IPS-18a (cell line): ENCODE measurements around the gene WHAMM.
"Not testable (repeated sequence)": the region's sequence is repeated elsewhere in the genome, so short reads cannot be mapped to it uniquely, and the experiment has no call there.

Source experiments
- H3K27ac ChIP-seq: one replicate; pipeline ENCODE4 v1.5.1; 2013; ENCODE audit warnings: low read length
- H3K27me3 ChIP-seq: one replicate; pipeline ENCODE4 v1.6.1; 2013; ENCODE audit warnings: mild to moderate bottlenecking, low read length; ENCODE audit not compliant: control insufficient read depth, insufficient read depth
- H3K36me3 ChIP-seq: one replicate; pipeline ENCODE4 v1.6.1; 2013; ENCODE audit warnings: low read depth, low read length; ENCODE audit not compliant: control insufficient read depth
- H3K4me1 ChIP-seq: one replicate; pipeline ENCODE4 v1.6.1; 2013; ENCODE audit warnings: low read depth, low read length; ENCODE audit not compliant: control insufficient read depth
- H3K4me3 ChIP-seq: one replicate; pipeline ENCODE4 v1.5.1; 2013; ENCODE audit warnings: low read length
- H3K9ac ChIP-seq: one replicate; pipeline ENCODE4 v1.6.1; 2013; ENCODE audit warnings: mild to moderate bottlenecking, low read length, moderate library complexity
- H3K9me3 ChIP-seq: one replicate; pipeline ENCODE4 v1.6.1; 2013; ENCODE audit warnings: low read depth, low read length; ENCODE audit not compliant: control insufficient read depth

WHAMM gene, protein sequence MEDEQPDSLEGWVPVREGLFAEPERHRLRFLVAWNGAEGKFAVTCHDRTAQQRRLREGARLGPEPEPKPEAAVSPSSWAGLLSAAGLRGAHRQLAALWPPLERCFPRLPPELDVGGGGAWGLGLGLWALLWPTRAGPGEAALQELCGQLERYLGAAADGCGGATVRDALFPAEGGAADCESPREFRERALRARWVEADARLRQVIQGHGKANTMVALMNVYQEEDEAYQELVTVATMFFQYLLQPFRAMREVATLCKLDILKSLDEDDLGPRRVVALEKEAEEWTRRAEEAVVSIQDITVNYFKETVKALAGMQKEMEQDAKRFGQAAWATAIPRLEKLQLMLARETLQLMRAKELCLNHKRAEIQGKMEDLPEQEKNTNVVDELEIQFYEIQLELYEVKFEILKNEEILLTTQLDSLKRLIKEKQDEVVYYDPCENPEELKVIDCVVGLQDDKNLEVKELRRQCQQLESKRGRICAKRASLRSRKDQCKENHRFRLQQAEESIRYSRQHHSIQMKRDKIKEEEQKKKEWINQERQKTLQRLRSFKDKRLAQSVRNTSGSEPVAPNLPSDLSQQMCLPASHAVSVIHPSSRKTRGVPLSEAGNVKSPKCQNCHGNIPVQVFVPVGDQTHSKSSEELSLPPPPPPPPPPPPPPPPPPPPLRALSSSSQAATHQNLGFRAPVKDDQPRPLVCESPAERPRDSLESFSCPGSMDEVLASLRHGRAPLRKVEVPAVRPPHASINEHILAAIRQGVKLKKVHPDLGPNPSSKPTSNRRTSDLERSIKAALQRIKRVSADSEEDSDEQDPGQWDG

DNA sequence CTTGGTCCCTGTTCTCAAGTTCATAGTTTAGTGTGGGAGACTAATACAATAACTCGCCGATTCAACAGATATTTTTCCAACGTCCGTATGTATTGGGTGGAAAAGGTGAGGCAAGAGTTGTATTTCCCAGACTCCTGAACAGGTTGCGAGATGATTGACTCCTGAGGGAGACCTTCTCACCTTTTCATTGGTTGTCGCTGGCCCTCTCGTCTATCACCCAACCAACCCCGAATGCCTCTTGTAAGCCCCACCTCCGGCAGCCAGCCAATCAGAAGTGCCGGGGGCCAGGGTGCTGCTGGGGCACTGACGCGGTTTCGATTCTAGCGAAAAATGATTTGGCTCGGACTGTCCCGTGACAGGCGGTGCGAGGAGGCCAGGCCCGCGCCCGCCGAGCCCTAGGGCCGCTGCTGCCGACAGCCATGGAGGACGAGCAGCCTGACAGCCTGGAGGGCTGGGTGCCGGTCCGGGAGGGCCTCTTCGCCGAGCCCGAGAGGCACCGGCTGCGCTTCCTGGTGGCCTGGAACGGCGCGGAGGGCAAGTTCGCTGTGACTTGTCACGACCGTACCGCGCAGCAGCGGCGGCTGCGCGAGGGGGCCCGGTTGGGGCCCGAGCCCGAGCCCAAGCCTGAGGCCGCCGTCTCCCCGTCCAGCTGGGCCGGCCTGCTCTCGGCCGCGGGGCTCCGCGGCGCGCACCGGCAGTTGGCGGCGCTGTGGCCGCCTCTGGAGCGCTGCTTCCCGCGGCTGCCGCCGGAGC lies at the start of gene WHAMM:
Gene WHAMM, plus strand, starts transcription at position 321 of the 753 bp plus-strand sequence. Its CDS starts 99 bp downstream, at position 420.
- Histone ChIP-seq H3K27ac (no peak within 1 kb of the TSS), H3K4me1 (peaks cover 11% of the 10 kb centered on the region), H3K36me3 (no peaks in the 10 kb centered on the region)

DNA sequence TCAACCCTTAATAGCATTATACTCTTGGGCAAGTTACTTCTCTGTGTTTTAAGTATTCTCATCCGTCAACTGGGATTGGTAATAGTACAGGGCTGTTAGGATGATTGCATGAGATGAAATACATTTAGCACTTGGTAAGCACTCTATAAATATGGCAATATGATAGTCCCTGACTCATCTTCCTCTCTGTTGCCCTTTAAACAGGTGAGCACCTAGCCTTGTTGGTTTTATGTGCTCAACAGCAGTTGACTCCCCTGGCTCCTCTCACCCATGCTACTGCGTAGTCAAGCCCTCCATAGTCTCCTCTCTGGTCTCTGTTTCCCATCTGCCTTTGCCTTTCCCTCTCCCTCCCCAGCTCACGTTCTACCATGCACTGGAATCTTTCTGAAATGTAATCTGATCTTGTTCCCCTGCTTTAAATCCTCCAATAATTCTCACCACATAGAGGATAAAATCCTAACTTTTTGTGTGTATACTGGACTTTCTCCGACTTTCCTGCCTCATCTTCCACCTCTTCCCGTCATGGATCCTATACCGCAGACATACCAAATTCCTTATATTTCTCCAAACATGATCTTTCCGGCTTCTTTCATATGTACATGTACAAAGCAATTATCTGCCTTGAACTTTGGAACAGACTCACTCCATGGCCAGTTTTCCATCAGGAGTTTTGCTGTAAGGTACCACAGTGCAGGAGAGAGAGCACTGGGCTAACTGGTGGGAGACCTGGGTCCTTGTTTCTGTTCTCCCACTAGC lies 45.9 kb upstream of the WHAMM start:
- H3K4me1 ChIP-seq: no peaks in the 10 kb centered on the region
- no peaks in the 10 kb centered on the region for H3K27me3 ChIP-seq
- H3K9ac ChIP-seq: no peak overlapping the region
- H3K36me3 ChIP-seq: no peaks in the 10 kb centered on the region
- H3K4me3 ChIP-seq: no peak overlapping the region
- H3K27ac ChIP-seq: no peak overlapping the region
- H3K9me3 ChIP-seq: no peaks in the 10 kb centered on the region

More for the DNA sequence above, at the start of gene WHAMM:
- H3K27me3 ChIP-seq: peaks cover 13% of the 10 kb centered on the region
- H3K9ac ChIP-seq: peak within 1 kb of the TSS; percentile 54
- H3K9me3 ChIP-seq: no peaks in the 10 kb centered on the region
- peak within 1 kb of the TSS; percentile 86 for H3K4me3 ChIP-seq

DNA sequence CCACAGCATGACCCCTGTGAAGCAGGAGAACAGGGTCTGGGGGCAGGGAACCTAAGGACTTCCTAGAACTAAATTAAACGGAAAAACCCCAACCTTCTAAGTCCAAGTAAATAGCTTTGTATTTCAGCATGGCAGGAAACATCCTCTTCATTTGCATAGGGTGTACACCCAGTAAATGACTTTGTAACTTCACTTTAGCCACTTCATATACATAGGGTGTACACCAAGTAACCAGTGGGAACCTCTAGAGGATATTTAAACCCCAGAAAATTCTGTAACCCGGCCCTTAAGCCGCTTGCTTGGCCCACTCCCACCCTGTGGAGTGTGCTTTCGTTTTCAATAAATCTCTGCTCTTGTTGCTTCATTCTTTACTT lies 45.3 kb upstream of the WHAMM start:
- no peaks in the 10 kb centered on the region for H3K9me3 ChIP-seq
- H3K9ac ChIP-seq: no peak overlapping the region
- H3K36me3 ChIP-seq: no peaks in the 10 kb centered on the region
- H3K27ac ChIP-seq: no peak overlapping the region
- no peaks in the 10 kb centered on the region for H3K27me3 ChIP-seq
- no peaks in the 10 kb centered on the region for H3K4me1 ChIP-seq
- no peak overlapping the region for H3K4me3 ChIP-seq

DNA sequence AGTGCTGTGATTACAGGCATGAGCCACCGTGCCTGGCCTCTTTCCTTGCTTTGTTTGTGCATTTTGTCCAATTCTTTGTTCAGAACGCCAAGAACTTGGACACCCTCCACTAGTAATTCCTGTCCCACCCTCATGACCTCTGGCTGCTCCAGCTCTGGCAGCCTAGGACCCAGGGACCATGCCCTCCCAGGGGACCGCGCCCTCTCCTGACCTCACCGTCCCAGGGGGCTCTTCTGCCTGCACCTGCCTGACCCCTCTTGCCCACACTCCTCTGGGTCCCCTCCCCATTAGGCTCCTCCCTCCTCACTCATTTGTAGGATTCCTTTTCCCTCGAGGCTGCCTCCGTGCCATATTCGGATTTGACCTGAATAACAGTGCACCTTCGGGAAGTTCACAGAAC lies 44.7 kb upstream of the WHAMM start:
- H3K4me3 ChIP-seq: no peak overlapping the region
- no peak overlapping the region for H3K27ac ChIP-seq
- no peaks in the 10 kb centered on the region for H3K9me3 ChIP-seq
- no peaks in the 10 kb centered on the region for H3K27me3 ChIP-seq
- no peaks in the 10 kb centered on the region for H3K4me1 ChIP-seq
- H3K9ac ChIP-seq: no peak overlapping the region
- H3K36me3 ChIP-seq: no peaks in the 10 kb centered on the region

DNA sequence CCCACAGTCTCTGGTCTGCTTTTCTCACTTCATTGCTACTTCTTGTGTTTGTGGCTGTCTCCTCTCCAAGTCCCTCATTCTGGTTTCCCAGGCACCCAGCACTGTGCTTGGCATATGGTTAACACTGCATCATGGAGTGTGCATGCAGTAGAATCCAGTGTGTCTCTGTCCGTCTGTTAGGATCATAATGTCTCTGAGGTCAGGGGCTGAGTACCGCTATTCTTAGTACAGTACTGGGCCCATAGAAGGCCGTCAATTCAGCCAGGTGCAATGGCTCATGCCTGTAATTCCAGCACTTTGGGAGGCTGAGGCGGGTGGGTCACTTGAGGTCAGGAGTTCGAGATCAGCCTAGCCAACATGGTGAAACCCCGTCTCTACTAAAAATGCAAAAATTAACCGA lies 43.2 kb upstream of the WHAMM start:
- H3K9me3 ChIP-seq, H3K27me3 ChIP-seq, H3K27ac ChIP-seq, H3K36me3 ChIP-seq, H3K4me3 ChIP-seq, H3K9ac ChIP-seq, H3K4me1 ChIP-seq: not testable (repeated sequence)

GRCh38 chr15:82767163-82767829 lies 42.1 kb upstream of the WHAMM start:
- Histone ChIP-seq H3K4me1 (no peaks in the 10 kb centered on the region), H3K9me3 (no peaks in the 10 kb centered on the region), H3K36me3 (no peaks in the 10 kb centered on the region), H3K9ac (no peak overlapping the region), H3K4me3 (no peak overlapping the region), H3K27ac (no peak overlapping the region), H3K27me3 (no peaks in the 10 kb centered on the region)

DNA sequence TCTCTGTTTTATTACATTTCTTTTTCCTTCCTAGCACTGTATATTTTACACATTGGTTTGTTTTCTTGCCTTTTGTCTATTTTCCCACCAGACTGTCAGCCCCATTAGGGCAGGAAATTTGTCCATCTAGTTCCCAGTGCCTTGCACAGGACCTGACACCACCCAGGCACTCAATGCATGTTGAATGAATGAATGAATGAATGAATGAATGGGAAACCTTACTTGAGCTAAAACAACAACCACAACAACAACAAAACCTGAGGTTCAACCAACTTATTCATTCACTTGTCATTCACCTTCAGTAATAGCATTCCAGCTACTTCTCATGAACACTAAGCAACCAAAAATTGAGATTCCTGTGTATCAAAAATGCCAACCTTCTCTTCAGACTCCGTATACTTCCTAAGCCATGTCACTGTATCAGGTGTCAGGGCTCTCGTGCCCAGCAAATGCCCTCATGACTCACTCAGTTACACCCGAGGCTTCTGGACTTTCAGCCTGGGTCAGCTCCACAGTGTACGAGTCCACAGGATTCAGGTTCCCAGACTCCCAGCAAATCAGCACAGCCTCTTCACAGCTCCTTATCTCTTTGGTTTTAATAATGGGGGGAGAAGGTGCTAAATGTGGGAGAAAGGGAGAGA lies 40.9 kb upstream of the WHAMM start:
- Histone ChIP-seq H3K27ac (no peak overlapping the region), H3K4me1 (no peaks in the 10 kb centered on the region), H3K27me3 (no peaks in the 10 kb centered on the region), H3K9ac (no peak overlapping the region), H3K36me3 (no peaks in the 10 kb centered on the region), H3K9me3 (no peaks in the 10 kb centered on the region), H3K4me3 (no peak overlapping the region)

DNA sequence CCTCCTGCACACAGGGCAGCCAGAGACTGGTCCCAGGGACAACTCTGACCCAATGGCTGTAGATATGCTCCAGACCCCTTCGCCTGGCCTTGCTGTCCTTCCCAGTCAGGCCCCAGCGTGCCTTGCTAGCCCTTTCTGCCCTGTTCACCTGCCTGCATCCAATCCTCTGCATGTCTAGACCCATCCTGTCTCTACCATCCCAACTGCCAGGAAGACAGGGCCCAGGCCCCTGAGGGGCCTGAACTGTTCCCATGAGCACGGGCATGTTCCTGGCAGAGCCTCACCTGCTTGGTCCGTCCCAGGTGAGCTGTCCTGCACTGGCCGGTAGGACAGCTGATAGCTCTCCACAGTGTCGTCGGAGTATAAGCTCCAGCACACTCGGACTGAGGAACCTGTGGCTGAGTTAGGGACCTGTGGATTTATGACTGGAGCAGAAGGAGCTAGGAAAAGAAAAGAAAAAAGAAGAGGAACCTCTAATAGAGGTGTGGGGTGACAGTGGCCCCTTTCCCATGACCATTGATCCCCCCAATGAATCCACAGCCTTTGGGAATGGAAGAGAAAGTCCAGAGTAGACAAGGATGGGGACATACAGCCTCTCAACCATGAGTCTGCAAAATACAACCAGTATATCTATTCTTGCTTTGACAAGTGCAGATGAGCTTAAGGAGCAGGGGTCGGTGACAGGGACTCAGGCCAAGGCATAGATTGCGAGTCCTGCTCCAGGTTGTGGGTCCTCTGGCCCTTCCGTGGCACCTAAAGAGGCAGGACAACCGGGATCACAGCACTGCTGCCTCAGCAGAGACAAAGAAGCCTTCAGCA lies 37.4 kb upstream of the WHAMM start:
- Histone ChIP-seq H3K4me3 (no peak overlapping the region), H3K9me3 (no peaks in the 10 kb centered on the region), H3K27ac (no peak overlapping the region), H3K9ac (no peak overlapping the region), H3K4me1 (no peaks in the 10 kb centered on the region), H3K36me3 (no peaks in the 10 kb centered on the region), H3K27me3 (no peaks in the 10 kb centered on the region)

DNA sequence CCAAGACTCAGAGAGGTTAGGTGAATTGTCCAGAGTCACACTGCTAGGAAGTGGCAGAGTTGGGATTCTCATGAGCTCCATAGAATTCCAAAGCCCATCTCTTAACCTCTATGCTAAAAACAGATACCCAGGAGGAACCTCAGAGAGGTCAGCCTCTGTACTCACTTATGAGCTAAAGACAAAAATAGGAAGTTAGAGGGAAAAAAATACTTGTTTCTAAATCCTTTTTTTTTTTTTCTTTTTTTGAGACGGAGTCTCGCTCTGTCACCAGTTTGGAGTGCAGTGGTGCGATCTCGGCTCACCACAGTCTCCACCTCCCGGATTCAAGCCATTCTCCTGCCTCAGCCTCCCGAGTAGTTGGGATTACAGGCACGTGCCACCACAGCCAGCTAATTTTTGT lies 34.9 kb upstream of the WHAMM start:
- H3K27ac ChIP-seq: no peak overlapping the region
- H3K9ac ChIP-seq: no peak overlapping the region
- H3K9me3 ChIP-seq: no peaks in the 10 kb centered on the region

DNA sequence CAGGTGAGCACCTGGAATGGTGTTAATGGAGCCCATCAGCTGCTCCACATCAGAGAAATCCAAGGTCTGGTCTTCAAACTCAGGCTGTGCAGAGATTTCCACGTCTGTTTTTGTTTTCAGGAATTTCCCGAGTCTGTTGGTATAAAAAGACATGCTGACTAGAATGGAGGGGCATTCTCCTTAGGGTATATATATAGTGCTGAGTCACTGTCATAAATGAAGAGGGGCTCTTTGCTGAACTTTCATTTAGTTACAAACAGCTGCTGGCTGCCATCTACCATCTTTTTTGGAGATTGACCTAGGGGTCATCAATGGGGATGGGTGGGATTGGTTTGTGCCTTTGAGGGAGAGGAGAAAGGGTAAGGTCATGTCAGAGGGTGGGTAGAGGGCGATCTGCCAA lies 30.7 kb upstream of the WHAMM start:
- Histone ChIP-seq H3K4me3 (no peak overlapping the region), H3K9ac (no peak overlapping the region), H3K9me3 (no peaks in the 10 kb centered on the region), H3K4me1 (no peaks in the 10 kb centered on the region), H3K36me3 (no peaks in the 10 kb centered on the region), H3K27ac (no peak overlapping the region), H3K27me3 (no peaks in the 10 kb centered on the region)

More for the DNA sequence above, 34.9 kb upstream of the WHAMM start:
- H3K36me3 ChIP-seq: no peaks in the 10 kb centered on the region
- H3K27me3 ChIP-seq: no peaks in the 10 kb centered on the region
- H3K4me1 ChIP-seq: no peaks in the 10 kb centered on the region
- H3K4me3 ChIP-seq: no peak overlapping the region
